Measurements from ENCODE around the gene ADCY3.

GRCh38 chr2:24832073-24832461 is 88.0 kb downstream of the ADCY3 start:
- TF ChIP-seq CTCF (IDR thresholded peaks at IDR 0.05; ENCODE audit: poor library complexity) (no peak), EZH2phosphoT487 (IDR thresholded peaks at IDR 0.05; ENCODE audit: low read depth, severe bottlenecking, unreplicated experiment) (no peak), EZH2 (IDR thresholded peaks at IDR 0.05; ENCODE audit: borderline replicate concordance) (no peak)
